C4-2B (cell line): ENCODE measurements around the gene LRRC4.

Source experiments
- H3K27ac ChIP-seq: fragments of 450-650 bp; 2 replicates; pipeline ENCODE4 v1.5.1; 2017
- ZFX ChIP-seq: fragments of 450-650 bp; IDR thresholded peaks from 2 replicates; pipeline ENCODE4 v1.6.1; 2017
- TF ChIP-seq, protein P1 (sequence below): fragments of 450-650 bp; conservative IDR thresholded peaks from 2 replicates; pipeline ENCODE4 v1.5.1; 2017; ENCODE audit warnings: mild to moderate bottlenecking

Gene LRRC4

GRCh38 chr7:127979113-127979727 lies 52.0 kb downstream of the LRRC4 start:
- H3K27ac ChIP-seq, result no peak overlapping the region
- TF ChIP-seq ZFX, result no peak

GRCh38 chr7:127978421-127978820 lies 52.8 kb downstream of the LRRC4 start:
- H3K27ac ChIP-seq, result no peak overlapping the region
- TF ChIP-seq, protein P1, sequence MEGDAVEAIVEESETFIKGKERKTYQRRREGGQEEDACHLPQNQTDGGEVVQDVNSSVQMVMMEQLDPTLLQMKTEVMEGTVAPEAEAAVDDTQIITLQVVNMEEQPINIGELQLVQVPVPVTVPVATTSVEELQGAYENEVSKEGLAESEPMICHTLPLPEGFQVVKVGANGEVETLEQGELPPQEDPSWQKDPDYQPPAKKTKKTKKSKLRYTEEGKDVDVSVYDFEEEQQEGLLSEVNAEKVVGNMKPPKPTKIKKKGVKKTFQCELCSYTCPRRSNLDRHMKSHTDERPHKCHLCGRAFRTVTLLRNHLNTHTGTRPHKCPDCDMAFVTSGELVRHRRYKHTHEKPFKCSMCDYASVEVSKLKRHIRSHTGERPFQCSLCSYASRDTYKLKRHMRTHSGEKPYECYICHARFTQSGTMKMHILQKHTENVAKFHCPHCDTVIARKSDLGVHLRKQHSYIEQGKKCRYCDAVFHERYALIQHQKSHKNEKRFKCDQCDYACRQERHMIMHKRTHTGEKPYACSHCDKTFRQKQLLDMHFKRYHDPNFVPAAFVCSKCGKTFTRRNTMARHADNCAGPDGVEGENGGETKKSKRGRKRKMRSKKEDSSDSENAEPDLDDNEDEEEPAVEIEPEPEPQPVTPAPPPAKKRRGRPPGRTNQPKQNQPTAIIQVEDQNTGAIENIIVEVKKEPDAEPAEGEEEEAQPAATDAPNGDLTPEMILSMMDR, result no peak
- TF ChIP-seq ZFX, result no peak
